Measurements from ENCODE around the gene OR10A6. TPM values are rescaled to one million over a fixed set of nuclear protein-coding genes. Genes with fewer than 3 reads are reported as not detected.

Gene OR10A6
- total and polyA plus RNA-seq, 2 experiments from 2014 or later = 0.23 TPM; not detected in 1

DNA sequence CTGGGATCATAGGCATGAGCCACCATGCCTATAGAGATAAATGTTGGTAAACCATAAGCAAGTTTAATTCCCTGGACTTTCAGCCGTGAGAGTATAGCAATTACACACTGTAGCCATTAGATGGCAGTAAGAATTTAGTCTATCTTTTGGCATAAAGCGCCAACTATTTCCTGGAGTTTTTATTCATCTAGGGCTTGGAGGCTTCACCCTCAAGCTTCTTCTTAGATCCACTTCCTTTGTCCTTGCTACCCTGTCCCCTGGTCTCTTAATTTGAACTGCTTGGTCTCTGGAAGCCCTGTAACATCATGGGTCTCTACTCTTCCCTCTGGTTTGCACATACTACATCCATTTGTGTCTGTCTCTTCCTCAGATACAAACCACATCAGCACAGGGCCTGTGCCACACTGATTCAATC is 38.2 kb downstream of the OR10A6 start:
- peaks cover 18% of the 10 kb centered on the region for H3K4me1 ChIP-seq (ENCODE audit: insufficient read depth)
- H3K27ac ChIP-seq (ENCODE audit: low read depth) = no peak overlapping the region
- H3K4me3 ChIP-seq = no peak overlapping the region
- no peaks in the 10 kb centered on the region for H3K27me3 ChIP-seq (ENCODE audit: insufficient read depth)
- DNase-seq (ENCODE audit: low spot score) (peak; percentile 85), ATAC-seq (peak; percentile 78)
- H2AFZ ChIP-seq = peak overlapping the region; percentile 2; the same call in 1 of the 2 replicates
- no peaks in the 10 kb centered on the region for H3K36me3 Mint-ChIP-seq (ENCODE audit: low read depth)
- TF ChIP-seq, protein P1, sequence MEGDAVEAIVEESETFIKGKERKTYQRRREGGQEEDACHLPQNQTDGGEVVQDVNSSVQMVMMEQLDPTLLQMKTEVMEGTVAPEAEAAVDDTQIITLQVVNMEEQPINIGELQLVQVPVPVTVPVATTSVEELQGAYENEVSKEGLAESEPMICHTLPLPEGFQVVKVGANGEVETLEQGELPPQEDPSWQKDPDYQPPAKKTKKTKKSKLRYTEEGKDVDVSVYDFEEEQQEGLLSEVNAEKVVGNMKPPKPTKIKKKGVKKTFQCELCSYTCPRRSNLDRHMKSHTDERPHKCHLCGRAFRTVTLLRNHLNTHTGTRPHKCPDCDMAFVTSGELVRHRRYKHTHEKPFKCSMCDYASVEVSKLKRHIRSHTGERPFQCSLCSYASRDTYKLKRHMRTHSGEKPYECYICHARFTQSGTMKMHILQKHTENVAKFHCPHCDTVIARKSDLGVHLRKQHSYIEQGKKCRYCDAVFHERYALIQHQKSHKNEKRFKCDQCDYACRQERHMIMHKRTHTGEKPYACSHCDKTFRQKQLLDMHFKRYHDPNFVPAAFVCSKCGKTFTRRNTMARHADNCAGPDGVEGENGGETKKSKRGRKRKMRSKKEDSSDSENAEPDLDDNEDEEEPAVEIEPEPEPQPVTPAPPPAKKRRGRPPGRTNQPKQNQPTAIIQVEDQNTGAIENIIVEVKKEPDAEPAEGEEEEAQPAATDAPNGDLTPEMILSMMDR (conservative IDR thresholded peaks at IDR 0.05; ENCODE audit: low read depth in 2 of 2) = peak; percentile 79 to 82
- TF ChIP-seq, protein P2, sequence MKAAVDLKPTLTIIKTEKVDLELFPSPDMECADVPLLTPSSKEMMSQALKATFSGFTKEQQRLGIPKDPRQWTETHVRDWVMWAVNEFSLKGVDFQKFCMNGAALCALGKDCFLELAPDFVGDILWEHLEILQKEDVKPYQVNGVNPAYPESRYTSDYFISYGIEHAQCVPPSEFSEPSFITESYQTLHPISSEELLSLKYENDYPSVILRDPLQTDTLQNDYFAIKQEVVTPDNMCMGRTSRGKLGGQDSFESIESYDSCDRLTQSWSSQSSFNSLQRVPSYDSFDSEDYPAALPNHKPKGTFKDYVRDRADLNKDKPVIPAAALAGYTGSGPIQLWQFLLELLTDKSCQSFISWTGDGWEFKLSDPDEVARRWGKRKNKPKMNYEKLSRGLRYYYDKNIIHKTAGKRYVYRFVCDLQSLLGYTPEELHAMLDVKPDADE (IDR thresholded peaks at IDR 0.05) = no peak
- TF ChIP-seq JUNB (IDR thresholded peaks at IDR 0.05; ENCODE audit: unreplicated experiment) = no peak
- no peaks in the 10 kb centered on the region for H3K9me3 Mint-ChIP-seq
- no peak overlapping the region for H3K4me3 Mint-ChIP-seq
- H3K4me1 Mint-ChIP-seq = peaks cover 6% of the 10 kb centered on the region
- no peaks in the 10 kb centered on the region for H3K36me3 ChIP-seq (ENCODE audit: insufficient read depth)
- no peaks in the 10 kb centered on the region for H3F3A ChIP-seq (replicated peaks; ENCODE audit: low read depth)
- H3K27me3 Mint-ChIP-seq (ENCODE audit: insufficient read depth, low read depth, poor library complexity) = no peaks in the 10 kb centered on the region
- H3K4me2 ChIP-seq = no peak overlapping the region
- H3K9me2 ChIP-seq (ENCODE audit: insufficient read depth) = no peaks in the 10 kb centered on the region
- peak overlapping the region; percentile 3; the same call in 1 of the 2 replicates for H3K27ac Mint-ChIP-seq
- H4K20me1 ChIP-seq (replicated peaks; ENCODE audit: insufficient read depth) = no peaks in the 10 kb centered on the region
- no peaks in the 10 kb centered on the region for H3K79me2 ChIP-seq (replicated peaks; ENCODE audit: insufficient read depth)

DNA sequence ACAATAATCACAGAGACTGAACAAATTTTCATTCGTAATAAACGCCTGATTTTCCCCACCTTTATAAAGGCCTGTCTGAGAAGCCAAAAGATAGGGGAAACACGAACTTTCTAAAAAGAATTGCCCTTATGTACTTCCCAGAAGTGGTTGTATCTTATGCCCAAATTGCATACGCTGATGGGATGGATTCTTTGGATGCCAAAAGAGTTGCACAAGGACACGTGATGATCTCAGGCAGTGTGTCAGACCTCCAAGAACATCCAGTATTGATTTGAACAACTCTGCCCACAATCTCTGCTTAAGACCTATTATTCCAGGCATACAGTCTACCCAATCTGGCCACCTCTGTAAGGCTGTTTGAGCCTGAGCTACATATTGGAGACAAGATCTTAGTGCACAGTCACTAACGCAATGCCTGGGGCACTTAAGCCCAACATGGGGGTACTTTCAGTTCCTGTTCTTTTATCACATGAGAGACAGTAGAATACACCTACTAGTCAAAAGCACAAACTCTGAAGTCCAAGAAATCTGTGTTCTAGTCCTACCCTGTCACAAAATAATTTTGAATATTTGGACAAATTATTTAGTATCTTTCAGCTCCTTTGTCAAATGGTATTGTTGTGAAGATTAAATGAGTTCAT is 38.9 kb downstream of the OR10A6 start:
- Histone ChIP-seq H2AFZ (no peak overlapping the region), H3K4me1 (ENCODE audit: insufficient read depth) (peaks cover 18% of the 10 kb centered on the region), H4K20me1 (replicated peaks; ENCODE audit: insufficient read depth) (no peaks in the 10 kb centered on the region), H3K4me3 (no peak overlapping the region), H3K79me2 (replicated peaks; ENCODE audit: insufficient read depth) (no peaks in the 10 kb centered on the region), H3K4me2 (no peak overlapping the region), H3K27ac (ENCODE audit: low read depth) (no peak overlapping the region), H3F3A (replicated peaks; ENCODE audit: low read depth) (no peaks in the 10 kb centered on the region), H3K36me3 (ENCODE audit: insufficient read depth) (no peaks in the 10 kb centered on the region), H3K9me2 (ENCODE audit: insufficient read depth) (no peaks in the 10 kb centered on the region), H3K27me3 (ENCODE audit: insufficient read depth) (no peaks in the 10 kb centered on the region)
- no peak for DNase-seq (ENCODE audit: low spot score)
- no peak overlapping the region for H3K27ac Mint-ChIP-seq
- H3K4me3 Mint-ChIP-seq = no peak overlapping the region
- peaks cover 6% of the 10 kb centered on the region for H3K4me1 Mint-ChIP-seq
- H3K36me3 Mint-ChIP-seq (ENCODE audit: low read depth) = no peaks in the 10 kb centered on the region
- H3K9me3 Mint-ChIP-seq = no peaks in the 10 kb centered on the region
- TF ChIP-seq, protein P3, sequence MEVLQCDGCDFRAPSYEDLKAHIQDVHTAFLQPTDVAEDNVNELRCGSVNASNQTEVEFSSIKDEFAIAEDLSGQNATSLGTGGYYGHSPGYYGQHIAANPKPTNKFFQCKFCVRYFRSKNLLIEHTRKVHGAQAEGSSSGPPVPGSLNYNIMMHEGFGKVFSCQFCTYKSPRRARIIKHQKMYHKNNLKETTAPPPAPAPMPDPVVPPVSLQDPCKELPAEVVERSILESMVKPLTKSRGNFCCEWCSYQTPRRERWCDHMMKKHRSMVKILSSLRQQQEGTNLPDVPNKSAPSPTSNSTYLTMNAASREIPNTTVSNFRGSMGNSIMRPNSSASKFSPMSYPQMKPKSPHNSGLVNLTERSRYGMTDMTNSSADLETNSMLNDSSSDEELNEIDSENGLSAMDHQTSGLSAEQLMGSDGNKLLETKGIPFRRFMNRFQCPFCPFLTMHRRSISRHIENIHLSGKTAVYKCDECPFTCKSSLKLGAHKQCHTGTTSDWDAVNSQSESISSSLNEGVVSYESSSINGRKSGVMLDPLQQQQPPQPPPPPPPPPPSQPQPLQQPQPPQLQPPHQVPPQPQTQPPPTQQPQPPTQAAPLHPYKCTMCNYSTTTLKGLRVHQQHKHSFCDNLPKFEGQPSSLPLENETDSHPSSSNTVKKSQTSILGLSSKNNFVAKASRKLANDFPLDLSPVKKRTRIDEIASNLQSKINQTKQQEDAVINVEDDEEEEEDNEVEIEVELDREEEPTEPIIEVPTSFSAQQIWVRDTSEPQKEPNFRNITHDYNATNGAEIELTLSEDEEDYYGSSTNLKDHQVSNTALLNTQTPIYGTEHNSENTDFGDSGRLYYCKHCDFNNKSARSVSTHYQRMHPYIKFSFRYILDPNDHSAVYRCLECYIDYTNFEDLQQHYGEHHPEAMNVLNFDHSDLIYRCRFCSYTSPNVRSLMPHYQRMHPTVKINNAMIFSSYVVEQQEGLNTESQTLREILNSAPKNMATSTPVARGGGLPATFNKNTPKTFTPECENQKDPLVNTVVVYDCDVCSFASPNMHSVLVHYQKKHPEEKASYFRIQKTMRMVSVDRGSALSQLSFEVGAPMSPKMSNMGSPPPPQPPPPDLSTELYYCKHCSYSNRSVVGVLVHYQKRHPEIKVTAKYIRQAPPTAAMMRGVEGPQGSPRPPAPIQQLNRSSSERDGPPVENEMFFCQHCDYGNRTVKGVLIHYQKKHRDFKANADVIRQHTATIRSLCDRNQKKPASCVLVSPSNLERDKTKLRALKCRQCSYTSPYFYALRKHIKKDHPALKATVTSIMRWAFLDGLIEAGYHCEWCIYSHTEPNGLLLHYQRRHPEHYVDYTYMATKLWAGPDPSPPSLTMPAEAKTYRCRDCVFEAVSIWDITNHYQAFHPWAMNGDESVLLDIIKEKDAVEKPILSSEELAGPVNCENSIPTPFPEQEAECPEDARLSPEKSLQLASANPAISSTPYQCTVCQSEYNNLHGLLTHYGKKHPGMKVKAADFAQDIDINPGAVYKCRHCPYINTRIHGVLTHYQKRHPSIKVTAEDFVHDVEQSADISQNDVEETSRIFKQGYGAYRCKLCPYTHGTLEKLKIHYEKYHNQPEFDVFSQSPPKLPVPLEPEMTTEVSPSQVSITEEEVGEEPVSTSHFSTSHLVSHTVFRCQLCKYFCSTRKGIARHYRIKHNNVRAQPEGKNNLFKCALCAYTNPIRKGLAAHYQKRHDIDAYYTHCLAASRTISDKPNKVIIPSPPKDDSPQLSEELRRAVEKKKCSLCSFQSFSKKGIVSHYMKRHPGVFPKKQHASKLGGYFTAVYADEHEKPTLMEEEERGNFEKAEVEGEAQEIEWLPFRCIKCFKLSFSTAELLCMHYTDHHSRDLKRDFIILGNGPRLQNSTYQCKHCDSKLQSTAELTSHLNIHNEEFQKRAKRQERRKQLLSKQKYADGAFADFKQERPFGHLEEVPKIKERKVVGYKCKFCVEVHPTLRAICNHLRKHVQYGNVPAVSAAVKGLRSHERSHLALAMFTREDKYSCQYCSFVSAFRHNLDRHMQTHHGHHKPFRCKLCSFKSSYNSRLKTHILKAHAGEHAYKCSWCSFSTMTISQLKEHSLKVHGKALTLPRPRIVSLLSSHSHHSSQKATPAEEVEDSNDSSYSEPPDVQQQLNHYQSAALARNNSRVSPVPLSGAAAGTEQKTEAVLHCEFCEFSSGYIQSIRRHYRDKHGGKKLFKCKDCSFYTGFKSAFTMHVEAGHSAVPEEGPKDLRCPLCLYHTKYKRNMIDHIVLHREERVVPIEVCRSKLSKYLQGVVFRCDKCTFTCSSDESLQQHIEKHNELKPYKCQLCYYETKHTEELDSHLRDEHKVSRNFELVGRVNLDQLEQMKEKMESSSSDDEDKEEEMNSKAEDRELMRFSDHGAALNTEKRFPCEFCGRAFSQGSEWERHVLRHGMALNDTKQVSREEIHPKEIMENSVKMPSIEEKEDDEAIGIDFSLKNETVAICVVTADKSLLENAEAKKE (CRISPR knock-in tag; IDR thresholded peaks at IDR 0.05) = no peak
- TF ChIP-seq NANOG (IDR thresholded peaks at IDR 0.05; ENCODE audit: borderline replicate concordance) (no peak), ZNF114 (CRISPR knock-in tag; IDR thresholded peaks at IDR 0.05) (no peak), STAT1 (IDR thresholded peaks at IDR 0.05; ENCODE audit: unreplicated experiment) (no peak), EZH2 (IDR thresholded peaks at IDR 0.05; ENCODE audit: low read depth, unreplicated experiment) (no peak), CREB1 (CRISPR knock-in tag; IDR thresholded peaks at IDR 0.05; ENCODE audit: low read depth) (no peak)
- TF ChIP-seq, protein P2 (IDR thresholded peaks at IDR 0.05) = no peak
- H3K27me3 Mint-ChIP-seq (ENCODE audit: insufficient read depth, low read depth, poor library complexity) = no peaks in the 10 kb centered on the region
- no peak for ATAC-seq
